GM15510 (cell line): ENCODE results near the gene PLCB1.

ENCODE experiments used
- POLR2A ChIP-seq: IDR thresholded peaks from 3 replicates; pipeline ENCODE4 v1.6.1; 2011; ENCODE audit warnings: borderline replicate concordance; ENCODE audit not compliant: insufficient read length; ENCODE audit errors: extremely low read depth

The PLCB1 gene

DNA sequence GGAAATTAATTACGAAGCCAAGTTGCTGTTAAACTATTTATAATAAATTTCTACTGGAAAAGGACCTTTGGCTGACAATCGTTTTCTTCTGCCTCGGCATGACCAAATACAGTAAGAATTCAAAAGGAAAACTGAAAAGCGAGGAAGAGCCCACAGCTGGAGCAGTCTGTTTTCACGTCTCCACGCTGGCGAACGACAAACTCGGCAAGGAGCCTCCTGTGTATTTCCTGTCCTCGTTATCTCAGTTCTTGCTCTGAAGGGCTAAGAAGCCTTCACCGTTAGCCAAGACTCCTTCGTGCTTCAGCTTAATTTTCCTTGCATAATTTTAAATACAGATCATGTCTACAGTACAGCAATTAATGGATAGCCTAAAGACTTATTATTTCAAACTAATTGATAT is 722.5 kb downstream of the PLCB1 start:
- TF ChIP-seq POLR2A: no peak

GRCh38 chr20:8855315-8855714 is 723.2 kb downstream of the PLCB1 start:
- TF ChIP-seq POLR2A: no peak

- no peak for TF ChIP-seq POLR2A
These were observed 724.6 kb downstream of the PLCB1 start for GRCh38 chr20:8856668-8857067.

GRCh38 chr20:8858181-8858787 is 726.2 kb downstream of the PLCB1 start:
- TF ChIP-seq POLR2A: no peak

DNA sequence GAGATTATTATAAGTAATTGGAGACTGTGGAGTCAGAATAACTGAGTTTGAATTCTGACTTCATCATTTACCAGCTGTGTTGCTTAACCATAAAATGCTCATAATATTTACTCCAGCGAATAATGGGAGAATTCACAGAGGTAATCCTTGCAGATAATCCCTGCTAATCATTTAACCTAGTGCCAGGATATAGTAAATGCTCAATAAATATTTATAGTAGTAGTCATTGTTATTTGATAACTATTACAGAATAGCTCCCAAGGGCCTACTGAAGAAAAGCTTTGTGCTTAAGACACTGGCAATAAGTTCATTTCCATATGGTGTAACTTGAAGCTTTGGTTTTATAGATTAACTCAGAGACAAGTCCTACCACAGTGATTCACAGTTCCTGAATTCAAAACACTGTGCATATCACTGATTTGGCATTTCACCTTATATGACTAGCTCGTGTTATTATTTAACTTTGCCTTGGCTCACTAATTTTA is 728.0 kb downstream of the PLCB1 start:
- TF ChIP-seq POLR2A: no peak

DNA sequence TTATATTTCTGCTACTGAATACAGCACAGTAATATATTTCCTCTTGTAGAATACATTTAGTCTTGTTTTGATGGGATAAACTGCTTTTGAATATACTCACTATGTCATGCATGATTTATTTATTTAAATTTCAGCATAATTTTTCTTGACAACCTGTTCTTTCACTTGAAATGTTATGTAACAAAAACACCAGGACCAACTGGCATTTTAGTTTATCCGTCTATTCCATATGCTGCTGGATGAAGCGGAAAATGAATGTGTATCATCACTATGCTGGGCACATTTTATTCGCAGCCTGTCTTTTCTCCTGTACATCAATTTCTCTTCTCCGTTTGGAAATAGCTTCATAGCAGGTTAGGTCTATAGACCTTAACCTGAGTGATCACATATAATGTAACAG is 730.0 kb downstream of the PLCB1 start:
- TF ChIP-seq POLR2A: no peak

GRCh38 chr20:8865636-8866035 is 733.6 kb downstream of the PLCB1 start:
- TF ChIP-seq POLR2A: no peak

DNA sequence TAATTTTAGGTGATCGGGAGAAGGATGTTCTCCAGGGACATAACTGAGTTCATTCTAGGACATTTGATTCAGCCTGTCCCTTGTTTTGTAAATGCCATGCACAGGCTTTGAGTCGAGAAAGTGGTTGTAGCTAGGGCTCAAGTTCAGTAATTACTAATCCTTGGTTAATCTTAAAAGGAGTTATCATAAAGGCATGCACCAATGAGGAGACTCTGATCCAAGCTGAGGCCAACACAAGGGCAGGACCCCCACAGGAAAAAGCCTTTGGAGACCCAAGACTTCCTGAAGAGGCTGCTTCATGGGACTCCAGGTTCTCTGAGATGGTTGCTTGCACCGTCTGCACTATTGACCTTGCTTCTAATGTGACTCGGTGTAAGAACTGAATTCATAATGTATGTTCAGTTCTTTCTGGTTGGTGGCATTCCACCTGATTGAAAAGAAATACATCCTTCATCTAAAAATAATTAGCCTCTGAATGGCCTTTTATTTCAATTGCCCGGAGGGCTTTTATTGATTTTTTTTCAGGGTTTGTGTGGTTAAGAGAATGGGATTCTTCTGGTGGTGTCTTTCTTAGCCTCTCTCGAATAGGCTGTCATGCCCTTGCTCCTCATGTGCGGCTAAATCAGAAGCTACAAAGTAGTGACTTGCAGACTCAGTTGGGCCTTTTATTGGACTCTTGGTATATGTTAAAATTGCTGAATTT is 735.1 kb downstream of the PLCB1 start:
- TF ChIP-seq POLR2A: no peak

DNA sequence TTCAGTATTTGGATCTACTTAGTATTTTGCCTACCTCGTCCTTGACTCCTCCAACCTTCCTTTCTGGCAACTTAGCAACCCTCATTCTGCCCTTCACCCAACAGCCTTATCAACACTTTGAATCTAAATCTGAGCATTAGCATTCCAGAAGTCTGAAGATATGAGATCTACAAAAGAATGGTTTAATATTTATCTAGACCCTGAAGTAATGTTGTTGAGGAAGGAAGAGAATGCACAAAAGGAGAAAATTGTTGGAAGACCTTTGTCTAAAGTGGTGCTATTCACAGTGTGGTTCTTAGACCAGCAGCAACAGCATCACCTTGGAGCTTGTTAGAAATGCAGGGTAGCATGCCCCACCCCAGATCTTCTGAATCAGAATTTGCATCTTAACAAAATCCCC is 738.6 kb downstream of the PLCB1 start:
- TF ChIP-seq POLR2A: no peak

DNA sequence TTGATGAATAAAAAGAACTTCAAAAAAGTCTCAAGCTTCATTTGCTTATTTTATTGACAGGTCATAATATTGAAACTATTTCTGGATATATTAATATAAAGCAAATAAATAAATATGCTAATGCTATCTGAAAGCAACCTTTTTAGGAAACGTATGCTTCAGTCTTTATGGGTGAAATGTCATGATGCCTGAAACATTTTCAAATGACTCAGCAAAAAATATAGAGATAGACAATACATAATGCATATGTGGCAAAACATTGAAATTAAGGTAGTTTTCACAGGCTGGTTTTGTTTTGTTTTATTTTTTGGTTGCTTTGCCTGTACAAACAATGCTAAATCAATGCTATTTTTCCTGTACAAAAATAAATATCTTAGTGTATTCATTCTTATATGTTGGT is 742.4 kb downstream of the PLCB1 start:
- no peak for TF ChIP-seq POLR2A

GRCh38 chr20:8875586-8875985 is 743.5 kb downstream of the PLCB1 start:
- TF ChIP-seq POLR2A: no peak

DNA sequence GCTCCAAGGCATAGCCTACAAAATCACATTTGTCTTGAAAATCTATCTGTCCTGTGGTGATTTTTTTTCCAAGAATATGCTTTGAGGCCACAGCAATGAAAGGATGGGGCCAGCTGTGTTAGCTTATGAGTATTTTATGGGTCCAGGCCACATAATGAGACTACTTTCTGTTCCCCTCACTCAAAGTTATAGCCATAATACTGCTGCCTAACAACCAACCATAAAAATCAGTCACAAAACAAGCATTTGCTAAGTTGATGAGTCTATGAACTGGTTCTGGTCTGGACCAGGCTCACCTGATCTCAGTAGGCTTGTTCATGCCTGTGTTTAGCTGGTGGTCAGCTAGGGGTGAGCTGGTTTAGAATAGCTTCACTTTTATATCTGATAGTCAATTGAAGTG is 744.3 kb downstream of the PLCB1 start:
- TF ChIP-seq POLR2A: no peak

DNA sequence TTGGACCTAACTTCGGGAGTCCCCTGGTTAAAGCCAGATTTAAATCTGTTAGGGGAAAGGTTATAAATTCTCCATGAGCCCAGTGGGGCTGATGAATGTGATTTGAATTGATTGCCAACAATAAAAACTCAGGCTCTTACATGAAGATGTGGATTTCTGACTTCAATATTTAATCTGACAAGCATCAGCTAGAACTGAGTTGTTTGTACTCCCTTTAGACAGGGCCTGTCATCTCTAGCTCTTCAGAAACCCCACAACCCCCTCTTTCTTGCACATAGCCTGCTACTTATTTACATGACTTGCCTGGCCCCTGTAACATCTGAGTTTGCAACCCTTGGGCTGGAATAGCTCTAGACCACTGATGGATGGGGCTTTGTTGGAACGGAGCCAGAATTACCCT is 745.2 kb downstream of the PLCB1 start:
- no peak for TF ChIP-seq POLR2A

DNA sequence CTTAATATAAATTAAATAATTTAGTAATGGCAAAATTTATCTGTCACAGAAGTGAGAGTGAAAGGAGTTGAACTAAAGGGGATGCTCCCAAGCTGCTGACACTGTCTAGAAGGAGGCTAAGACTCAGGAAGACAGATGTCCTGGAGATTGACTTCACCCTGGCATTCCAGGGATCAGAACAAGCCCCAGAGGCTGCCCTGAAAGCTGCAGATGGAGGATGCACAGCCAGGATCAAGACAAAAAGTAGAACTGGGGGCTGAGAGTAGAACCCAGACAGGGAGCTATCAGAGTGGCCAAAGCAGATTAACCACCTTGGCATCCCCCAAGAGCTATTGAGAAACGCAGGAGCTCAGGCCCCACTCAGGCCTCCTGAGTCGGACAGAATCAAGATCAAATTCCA is 747.6 kb downstream of the PLCB1 start:
- no peak for TF ChIP-seq POLR2A

GRCh38 chr20:8880085-8880853 is 748.2 kb downstream of the PLCB1 start:
- TF ChIP-seq POLR2A: no peak

GRCh38 chr20:8891039-8891438 is 759.0 kb downstream of the PLCB1 start:
- no peak for TF ChIP-seq POLR2A

GRCh38 chr20:8895472-8895871 is 763.4 kb downstream of the PLCB1 start:
- no peak for TF ChIP-seq POLR2A

DNA sequence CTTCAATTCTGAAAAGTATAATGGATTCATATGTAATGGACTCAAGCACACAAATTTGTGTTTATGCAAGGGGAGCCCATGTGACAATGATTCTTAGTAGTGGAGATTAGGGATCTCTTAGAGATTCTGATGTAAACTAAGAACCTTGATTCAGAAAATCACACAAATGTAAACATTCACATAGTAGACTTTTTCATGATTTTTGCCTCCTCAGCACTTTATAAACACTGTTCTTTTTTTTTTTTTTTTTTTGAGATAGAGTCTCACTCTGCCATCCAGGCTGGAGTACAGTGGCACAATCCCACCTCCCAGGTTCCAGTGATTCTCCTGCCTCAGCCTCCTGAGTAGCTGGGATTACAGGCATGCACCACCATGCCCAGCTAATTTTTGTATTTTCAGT is 766.8 kb downstream of the PLCB1 start:
- no peak for TF ChIP-seq POLR2A
